HG02623 (cell line): ENCODE data around the gene DYNLL2.
"Not testable (repeated sequence)": the region's sequence is repeated elsewhere in the genome, so short reads cannot be mapped to it uniquely, and the experiment has no call there.

ENCODE experiments used
- ATAC-seq: cut with Tn5 transposase; IDR thresholded peaks from one replicate; pipeline ENCODE4 v1.9.1; 2021; ENCODE audit warnings: moderate library complexity; ENCODE audit not compliant: unreplicated experiment

Gene DYNLL2

DNA sequence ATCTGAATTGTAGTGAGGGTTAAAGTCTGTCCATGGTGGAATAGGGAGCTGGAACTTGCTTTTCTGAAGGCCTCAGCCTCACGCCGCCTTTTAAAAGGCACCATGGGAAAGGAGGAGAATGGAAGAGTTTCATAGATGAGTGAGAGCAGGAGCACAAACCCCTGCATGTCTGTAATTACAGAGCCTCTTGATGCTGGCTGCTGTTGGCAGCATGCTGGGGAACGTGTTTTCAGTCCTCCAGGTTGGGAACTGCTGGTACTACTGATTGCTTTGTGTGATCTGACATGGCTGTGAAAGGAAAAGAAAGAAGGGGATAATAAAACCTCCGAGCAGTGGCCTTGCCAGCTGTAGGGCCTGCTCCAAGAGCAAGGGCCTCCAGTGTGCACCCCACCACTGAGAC, 16.8 kb upstream of the DYNLL2 start:
- no peak for ATAC-seq

- ATAC-seq: no peak
Measured at GRCh38 chr17:58072862-58073261, 10.4 kb upstream of the DYNLL2 start.

- not testable (repeated sequence) for ATAC-seq
Measured at GRCh38 chr17:58073266-58073665, 10.0 kb upstream of the DYNLL2 start.

GRCh38 chr17:58074406-58074805, 8.8 kb upstream of the DYNLL2 start:
- ATAC-seq: not testable (repeated sequence)

DNA sequence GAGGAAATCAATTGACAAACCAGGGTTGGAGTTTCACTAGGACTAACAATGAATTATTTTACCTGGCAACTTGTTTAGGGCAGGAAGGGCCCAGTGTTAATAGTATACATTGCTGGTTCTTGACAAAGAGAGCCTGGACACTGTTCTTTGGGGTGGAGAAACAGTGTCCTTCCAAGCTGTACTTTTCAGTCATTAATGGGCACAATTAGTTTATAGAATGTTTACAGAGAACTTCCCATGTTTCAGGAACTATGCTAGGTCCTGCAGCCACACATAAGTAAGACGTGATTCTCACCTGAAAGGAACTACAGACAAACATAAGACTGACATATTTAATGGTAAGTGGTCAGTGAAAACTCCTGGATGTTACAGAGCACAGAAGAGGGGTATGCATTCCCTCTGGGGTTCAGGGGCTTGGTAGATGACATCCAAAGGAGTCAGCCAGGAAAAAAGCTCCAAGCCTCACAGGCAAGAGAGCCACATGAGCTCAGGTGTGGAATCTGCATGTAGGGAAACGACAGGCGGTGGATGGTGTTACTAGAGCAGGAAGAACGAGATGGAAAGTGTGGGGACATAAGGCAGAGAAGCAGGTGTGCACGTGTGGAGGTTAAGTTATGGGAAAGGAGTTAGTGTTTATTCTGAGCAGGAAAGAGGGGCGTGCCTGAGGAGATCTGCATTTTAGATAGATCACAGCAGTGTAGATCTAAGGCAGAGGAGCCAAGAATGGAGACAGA, 3.8 kb upstream of the DYNLL2 start:
- ATAC-seq: no peak

DNA sequence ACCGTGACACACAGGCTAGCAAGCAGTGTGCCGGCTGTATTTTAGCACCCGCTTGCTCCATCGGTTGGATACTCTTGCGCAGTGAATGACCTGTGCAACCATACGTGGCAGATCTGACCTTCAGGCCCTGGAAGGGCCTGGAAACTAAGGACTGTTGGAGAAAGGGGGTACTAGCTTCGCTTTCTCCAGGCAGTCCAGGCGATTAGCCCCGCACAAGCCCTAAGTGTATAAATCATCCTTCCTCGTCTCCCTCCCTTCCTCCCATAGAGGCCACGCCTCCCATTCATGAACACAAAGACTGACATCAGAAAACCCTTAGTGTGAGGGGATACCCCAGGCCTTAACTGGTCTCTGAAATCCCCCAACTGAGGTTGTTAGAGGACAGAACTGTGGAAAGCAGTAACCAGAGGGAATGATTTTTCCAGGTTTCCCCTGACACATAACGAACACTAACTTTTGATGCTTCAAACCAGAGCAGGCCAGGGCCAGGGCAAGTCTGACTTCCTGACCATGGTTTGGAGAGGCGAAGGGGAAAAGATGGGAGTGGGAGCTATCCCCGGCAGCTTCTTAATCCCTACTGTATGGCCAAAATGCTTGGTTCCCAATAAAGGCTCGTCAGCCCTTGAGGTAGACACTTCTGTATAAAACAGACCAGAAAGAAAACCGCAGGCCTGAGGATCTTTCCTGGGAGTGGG, 1.4 kb upstream of the DYNLL2 start:
- ATAC-seq: no peak

GRCh38 chr17:58082341-58082869, 814 bp upstream of the DYNLL2 start:
- ATAC-seq: no peak

GRCh38 chr17:58083491-58084316, 485 bp downstream of the DYNLL2 start:
- peak; percentile 56 for ATAC-seq

DNA sequence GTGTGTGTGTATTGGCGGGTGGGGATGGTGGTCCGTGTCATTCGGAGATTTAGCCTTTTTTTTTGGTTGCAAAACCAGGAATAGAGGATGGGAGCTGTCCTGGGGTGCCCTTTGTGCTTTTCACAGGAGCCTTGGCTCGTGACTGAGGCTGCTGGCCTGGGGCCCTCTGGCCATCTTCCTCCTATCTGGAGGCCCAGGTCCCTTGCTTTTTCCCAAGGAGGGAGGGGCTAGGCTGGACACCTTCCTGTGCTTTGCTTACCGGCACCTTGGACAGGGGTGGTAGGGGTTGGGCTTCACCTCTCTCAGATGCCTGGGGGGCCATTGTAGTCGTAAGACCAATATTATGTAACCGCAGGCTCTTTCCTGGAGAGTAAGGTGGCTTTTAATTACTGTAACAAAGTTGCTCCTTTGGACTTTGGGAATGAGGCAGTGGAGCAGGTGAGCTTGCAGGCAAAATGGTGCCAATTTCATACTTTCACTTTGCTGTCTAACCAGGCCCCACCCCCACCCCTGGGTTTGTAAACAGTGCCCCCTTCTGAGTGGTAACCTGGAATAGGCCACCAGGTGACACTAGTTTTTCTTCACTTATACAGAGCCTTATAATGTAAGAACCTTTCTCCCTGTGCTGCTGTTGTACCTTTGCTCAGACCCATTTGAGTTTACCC, 1.2 kb downstream of the DYNLL2 start:
- ATAC-seq: no peak

DNA sequence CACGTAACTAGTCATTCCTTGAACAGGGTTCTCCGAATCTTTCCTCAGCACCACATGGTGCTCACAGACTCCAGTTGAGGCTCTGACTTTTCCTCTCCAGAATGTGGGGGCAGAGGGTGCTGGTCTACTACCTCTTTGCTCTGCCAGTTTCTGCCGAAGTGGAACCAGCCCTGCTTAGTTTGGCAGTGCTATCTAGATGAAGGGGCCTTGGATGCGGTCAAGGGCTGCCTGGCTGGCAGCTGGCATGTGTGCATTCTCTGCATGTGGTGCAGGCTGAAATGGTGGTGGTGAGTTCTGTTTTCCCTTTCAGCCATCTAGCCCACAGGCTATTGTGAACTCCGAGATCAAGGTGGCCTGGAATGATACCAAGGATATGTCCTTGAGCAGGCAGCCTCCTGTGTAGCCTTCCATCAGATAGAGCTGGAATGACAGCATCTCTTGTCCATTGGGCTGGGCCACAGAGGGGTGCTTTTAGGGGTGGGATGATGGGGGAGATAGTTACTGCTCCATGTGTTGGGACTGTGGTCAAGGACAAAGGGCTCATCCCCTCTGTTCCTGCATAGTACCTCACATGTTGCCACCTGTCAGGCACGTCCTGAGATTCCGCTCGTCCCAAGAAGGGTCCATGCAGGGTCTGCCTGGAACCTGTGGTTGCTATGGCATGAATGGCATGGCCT, 2.0 kb downstream of the DYNLL2 start:
- ATAC-seq: no peak

GRCh38 chr17:58086953-58087352, 3.7 kb downstream of the DYNLL2 start:
- no peak for ATAC-seq

DNA sequence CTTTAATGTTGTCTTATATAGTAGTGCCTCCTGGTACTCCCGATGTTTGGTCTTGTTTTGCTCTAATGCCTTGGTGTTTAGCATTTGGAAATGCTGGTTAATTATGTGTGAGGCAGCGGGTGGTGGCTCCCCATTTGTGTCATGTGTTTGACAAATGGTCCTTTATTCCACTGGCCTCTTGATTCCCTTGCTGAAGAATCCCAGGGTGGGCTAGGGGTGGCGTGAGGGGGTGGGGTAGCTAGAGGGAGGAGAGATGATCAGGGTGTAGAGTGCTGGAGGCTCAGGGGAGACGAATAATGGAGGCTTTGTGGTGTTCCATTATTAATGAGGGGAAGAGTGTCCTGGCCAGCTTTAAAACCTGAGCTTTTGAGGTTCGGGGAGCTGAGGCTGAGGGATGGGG, 5.4 kb downstream of the DYNLL2 start:
- no peak for ATAC-seq

GRCh38 chr17:58089111-58089510, 5.9 kb downstream of the DYNLL2 start:
- ATAC-seq: no peak

- no peak for ATAC-seq
Measured at GRCh38 chr17:58091024-58091567, 7.9 kb downstream of the DYNLL2 start.

DNA sequence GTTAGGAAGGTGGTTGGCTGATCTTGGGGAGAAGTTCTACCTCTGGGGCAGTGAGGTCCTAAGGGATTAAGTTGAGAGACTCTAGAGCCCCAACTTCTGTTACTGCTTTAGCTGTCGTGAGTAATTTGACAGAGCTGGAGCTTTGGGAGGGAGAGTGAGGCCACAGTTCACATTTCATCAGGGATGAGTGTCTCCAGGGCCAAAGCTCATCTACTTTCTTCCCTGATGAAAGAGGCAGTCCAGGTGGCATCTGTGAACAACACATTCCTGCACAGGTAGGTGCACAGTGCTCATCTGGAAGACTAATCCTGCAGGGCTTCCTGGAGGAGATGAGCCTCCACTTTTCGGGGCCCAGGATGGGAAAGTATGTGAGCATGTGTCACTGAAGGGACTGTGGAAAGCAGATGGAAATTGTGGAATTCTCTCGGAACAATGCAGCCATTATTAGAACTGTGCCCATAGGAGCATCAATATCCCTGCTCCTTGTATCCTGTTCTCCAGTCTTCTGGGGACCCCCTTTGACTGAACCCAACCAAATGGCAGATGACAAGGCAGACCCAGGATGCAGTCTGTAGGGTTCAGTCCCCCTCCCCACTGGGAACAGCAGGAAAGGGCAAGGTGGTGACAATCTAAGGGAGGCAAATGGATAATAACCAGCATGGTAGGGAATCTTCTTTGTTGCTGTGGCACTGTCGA, 9.0 kb downstream of the DYNLL2 start:
- ATAC-seq: no peak

DNA sequence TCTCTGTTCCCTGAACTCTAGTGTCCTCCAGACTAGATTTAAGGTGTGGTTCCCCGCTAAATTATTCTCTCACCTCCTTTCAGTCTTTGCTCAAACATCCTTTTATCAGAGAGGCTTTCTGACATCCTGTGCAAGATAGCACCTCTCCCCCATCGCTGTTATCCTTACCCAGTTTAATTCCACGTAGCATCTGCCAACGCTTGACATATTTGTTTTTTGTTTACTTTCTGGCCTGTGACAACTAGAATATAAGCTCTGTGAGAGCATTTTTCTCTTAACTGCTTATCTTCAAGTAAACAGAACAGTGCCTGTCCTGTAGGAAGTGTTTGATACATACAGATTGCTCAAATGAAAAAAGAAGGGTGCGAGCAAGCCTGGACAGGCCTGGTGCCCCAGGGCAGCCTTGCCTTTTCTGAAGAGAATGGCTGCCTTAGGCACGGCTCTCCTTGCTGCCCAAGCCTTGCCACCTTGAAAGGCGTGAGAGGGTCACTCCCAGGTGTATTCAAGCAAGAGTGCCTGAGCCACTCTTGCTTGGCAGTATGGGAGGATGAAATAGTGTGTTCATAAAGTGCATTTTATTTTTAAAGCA, 9.7 kb downstream of the DYNLL2 start:
- no peak for ATAC-seq

DNA sequence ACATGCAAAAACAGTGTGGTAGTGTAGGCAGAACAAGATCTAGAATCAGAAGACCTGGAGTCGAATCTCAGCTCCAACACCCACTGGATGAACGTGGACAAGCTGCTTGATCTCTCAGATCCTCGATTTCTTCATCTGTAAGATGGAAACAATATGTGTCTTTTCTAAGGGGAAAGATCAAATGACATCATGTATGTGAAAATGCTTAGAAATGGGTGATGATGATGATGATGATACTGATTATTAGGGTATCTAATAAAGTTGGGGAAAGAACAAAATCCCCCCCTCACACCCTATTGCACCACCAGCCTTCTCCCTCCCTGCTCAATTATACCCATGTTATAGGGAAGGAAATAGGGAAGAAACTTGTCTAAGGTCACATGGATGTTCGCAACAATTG, 10.9 kb downstream of the DYNLL2 start:
- no peak for ATAC-seq

GRCh38 chr17:58096892-58097291, 13.7 kb downstream of the DYNLL2 start:
- no peak for ATAC-seq
